ENCODE measurements around the gene F7. TPM values are rescaled to one million over a fixed set of nuclear protein-coding genes. Genes with fewer than 3 reads are reported as not detected.

The F7 gene
- total and polyA plus RNA-seq, 4 donors: 0.04 to 0.26 (median 0.14) TPM

GRCh38 chr13:113152691-113152983 lies 47.0 kb downstream of the F7 start:
- Histone ChIP-seq H3K4me3 (no peak overlapping the region), H3K27ac (ENCODE audit: low read depth in 1 of 2, low read length in 1 of 2) (peak overlapping the region in 1 of 2 donors; percentile 90), H3K4me1 (ENCODE audit: control insufficient read depth in 5 of 5, insufficient read depth in 5 of 5, low read length in 5 of 5) (peaks cover 0 to 21% (median 4%) of the 10 kb centered on the region in 5 donors), H3K9me3 (ENCODE audit: control insufficient read depth in 4 of 4, insufficient read depth in 3 of 4, low read length in 3 of 4) (no peaks in the 10 kb centered on the region), H3K9ac (ENCODE audit: insufficient read depth in 1 of 2, low read length in 2 of 2) (peak overlapping the region in 1 of 2 donors; percentile 71), H3K36me3 (ENCODE audit: control insufficient read depth in 4 of 4, insufficient read depth in 4 of 4, low read length in 4 of 4) (no peaks in the 10 kb centered on the region), H3K27me3 (ENCODE audit: control insufficient read depth in 3 of 3, insufficient read depth in 3 of 3, low read length in 2 of 3) (peaks cover 0 to 6% (median 2%) of the 10 kb centered on the region in 3 donors)
- WGBS, 2 donors: 49 to 64% methylated on average over 2 of the region's 2 CpGs
- TF ChIP-seq, protein P1, sequence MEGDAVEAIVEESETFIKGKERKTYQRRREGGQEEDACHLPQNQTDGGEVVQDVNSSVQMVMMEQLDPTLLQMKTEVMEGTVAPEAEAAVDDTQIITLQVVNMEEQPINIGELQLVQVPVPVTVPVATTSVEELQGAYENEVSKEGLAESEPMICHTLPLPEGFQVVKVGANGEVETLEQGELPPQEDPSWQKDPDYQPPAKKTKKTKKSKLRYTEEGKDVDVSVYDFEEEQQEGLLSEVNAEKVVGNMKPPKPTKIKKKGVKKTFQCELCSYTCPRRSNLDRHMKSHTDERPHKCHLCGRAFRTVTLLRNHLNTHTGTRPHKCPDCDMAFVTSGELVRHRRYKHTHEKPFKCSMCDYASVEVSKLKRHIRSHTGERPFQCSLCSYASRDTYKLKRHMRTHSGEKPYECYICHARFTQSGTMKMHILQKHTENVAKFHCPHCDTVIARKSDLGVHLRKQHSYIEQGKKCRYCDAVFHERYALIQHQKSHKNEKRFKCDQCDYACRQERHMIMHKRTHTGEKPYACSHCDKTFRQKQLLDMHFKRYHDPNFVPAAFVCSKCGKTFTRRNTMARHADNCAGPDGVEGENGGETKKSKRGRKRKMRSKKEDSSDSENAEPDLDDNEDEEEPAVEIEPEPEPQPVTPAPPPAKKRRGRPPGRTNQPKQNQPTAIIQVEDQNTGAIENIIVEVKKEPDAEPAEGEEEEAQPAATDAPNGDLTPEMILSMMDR (IDR thresholded peaks at IDR 0.05; ENCODE audit: control extremely low read depth, extremely low read depth): no peak
- no peak for ATAC-seq (ENCODE audit: insufficient read depth, low FRiP score)
- DNase-seq: no peak

GRCh38 chr13:113152984-113153809 lies 47.6 kb downstream of the F7 start:
- DNase-seq (peak; percentile 40 to 45 (median 41)), ATAC-seq (ENCODE audit: insufficient read depth, low FRiP score) (peak; percentile 51)
- WGBS, 2 donors: 5 to 18% methylated on average over 55 to 60 of the region's 60 CpGs
- H3K4me1 ChIP-seq (ENCODE audit: control insufficient read depth in 5 of 5, insufficient read depth in 5 of 5, low read length in 5 of 5): peaks cover 0 to 21% (median 4%) of the 10 kb centered on the region in 5 donors
- H3K9me3 ChIP-seq (ENCODE audit: control insufficient read depth in 4 of 4, insufficient read depth in 3 of 4, low read length in 3 of 4): no peaks in the 10 kb centered on the region
- H3K27ac ChIP-seq (ENCODE audit: low read depth in 1 of 2, low read length in 1 of 2): peak overlapping the region; percentile 55 to 90
- no peaks in the 10 kb centered on the region for H3K36me3 ChIP-seq (ENCODE audit: control insufficient read depth in 4 of 4, insufficient read depth in 4 of 4, low read length in 4 of 4)
- H3K27me3 ChIP-seq (ENCODE audit: control insufficient read depth in 3 of 3, insufficient read depth in 3 of 3, low read length in 2 of 3): peaks cover 0 to 6% (median 2%) of the 10 kb centered on the region in 3 donors
- H3K9ac ChIP-seq (ENCODE audit: insufficient read depth in 1 of 2, low read length in 2 of 2): peak overlapping the region in 1 of 2 donors; percentile 78
- H3K4me3 ChIP-seq: peak overlapping the region; percentile 25
- TF ChIP-seq, protein P1 (IDR thresholded peaks at IDR 0.05; ENCODE audit: control extremely low read depth, extremely low read depth): no peak

- peak overlapping the region in 1 of 2 donors; percentile 78 for H3K9ac ChIP-seq (ENCODE audit: insufficient read depth in 1 of 2, low read length in 2 of 2)
- H3K4me3 ChIP-seq: no peak overlapping the region
- H3K36me3 ChIP-seq (ENCODE audit: control insufficient read depth in 4 of 4, insufficient read depth in 4 of 4, low read length in 4 of 4): no peaks in the 10 kb centered on the region
- peak overlapping the region; percentile 26 to 90 for H3K27ac ChIP-seq (ENCODE audit: low read depth in 1 of 2, low read length in 1 of 2)
- no peaks in the 10 kb centered on the region for H3K9me3 ChIP-seq (ENCODE audit: control insufficient read depth in 4 of 4, insufficient read depth in 3 of 4, low read length in 3 of 4)
- TF ChIP-seq, protein P1 (IDR thresholded peaks at IDR 0.05; ENCODE audit: control extremely low read depth, extremely low read depth): no peak
- ATAC-seq (ENCODE audit: insufficient read depth, low FRiP score) (peak; percentile 67), DNase-seq (peak; percentile 78 to 83 (median 83))
- H3K4me1 ChIP-seq (ENCODE audit: control insufficient read depth in 5 of 5, insufficient read depth in 5 of 5, low read length in 5 of 5): peaks cover 0 to 21% (median 4%) of the 10 kb centered on the region in 5 donors
- 4 to 6% methylated on average over 28 to 36 of the region's 76 CpGs for WGBS, 2 donors
- peaks cover 0 to 6% (median 2%) of the 10 kb centered on the region in 3 donors for H3K27me3 ChIP-seq (ENCODE audit: control insufficient read depth in 3 of 3, insufficient read depth in 3 of 3, low read length in 2 of 3)
Measured at GRCh38 chr13:113153810-113154748, 48.5 kb downstream of the F7 start.
